ENCODE results near the gene NSD2.

Gene NSD2

DNA sequence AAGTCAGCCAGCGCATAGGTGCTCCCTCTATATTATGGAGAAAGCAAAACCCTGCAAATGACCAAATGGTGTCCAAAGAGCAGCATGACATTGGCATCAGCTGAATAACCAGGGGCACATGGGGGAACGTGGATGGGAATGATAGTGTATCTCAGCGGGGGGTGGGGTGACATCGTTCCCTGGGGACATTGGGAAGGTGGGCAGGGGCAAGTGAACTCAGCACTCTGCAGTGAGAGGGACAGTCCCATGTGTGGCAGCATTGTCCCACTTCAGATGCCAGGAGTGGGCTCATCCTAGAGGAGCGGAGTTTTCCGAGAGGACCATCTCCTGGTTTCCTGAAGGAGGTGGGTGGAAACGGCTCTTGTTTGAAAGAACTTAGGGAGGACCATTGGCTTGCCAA is 72.7 kb downstream of the NSD2 start:
- H3K4me3 ChIP-seq (ENCODE audit: low read depth, low read length) = no peak overlapping the region
- no peak overlapping the region for H4K12ac ChIP-seq (ENCODE audit: low read depth, low read length)
- H2BK120ac ChIP-seq (ENCODE audit: insufficient read depth, low read length, poor library complexity) = no peak overlapping the region
- H3K27me3 ChIP-seq (ENCODE audit: insufficient read depth, low read length) = no peaks in the 10 kb centered on the region
- H3K9ac ChIP-seq (ENCODE audit: low read length) = peak overlapping the region; percentile 27
- no peak overlapping the region for H4K8ac ChIP-seq (ENCODE audit: low read depth, low read length)
- H3K23ac ChIP-seq (ENCODE audit: low read length) = peak overlapping the region; percentile 30
- H3K79me1 ChIP-seq (ENCODE audit: low read length) = no peaks in the 10 kb centered on the region
- no peak overlapping the region for H2AK5ac ChIP-seq (ENCODE audit: low read length)
- no peak overlapping the region for H4K91ac ChIP-seq (ENCODE audit: low read depth, low read length)
- no peak overlapping the region for H3K27ac ChIP-seq (ENCODE audit: low read depth, low read length)
- H3K79me2 ChIP-seq (ENCODE audit: control insufficient read depth, insufficient read depth, low read length, poor library complexity) = no peaks in the 10 kb centered on the region
- H3K4ac ChIP-seq (ENCODE audit: low read depth, low read length) = no peak overlapping the region
- H3K36me3 ChIP-seq (ENCODE audit: control insufficient read depth in 1 of 2, insufficient read depth in 2 of 2, low read length in 2 of 2) = peaks cover 15 to 23% of the 10 kb centered on the region in 2 experiments
- H3K4me2 ChIP-seq (ENCODE audit: low read length) = no peak overlapping the region
- no peak overlapping the region for H3K14ac ChIP-seq (ENCODE audit: low read length)
- no peak overlapping the region for H2BK5ac ChIP-seq (ENCODE audit: low read depth, low read length, poor library complexity)
- no peak overlapping the region for H2BK12ac ChIP-seq (ENCODE audit: low read length)
- no peaks in the 10 kb centered on the region for H3K9me3 ChIP-seq (ENCODE audit: insufficient read depth, low read depth, low read length)
- no peak for DNase-seq
- H2AFZ ChIP-seq (ENCODE audit: insufficient read depth, low read length, poor library complexity) = no peak overlapping the region
- H3K4me1 ChIP-seq (ENCODE audit: control insufficient read depth in 1 of 2, insufficient read depth in 2 of 2, low read length in 2 of 2) = peaks cover 2% of the 10 kb centered on the region in 2 experiments
- no CpG with 5 or more reads among the region's 7 CpGs for WGBS (ENCODE audit: extremely low coverage, insufficient coverage, insufficient read length)
- no peak overlapping the region for H3K18ac ChIP-seq (ENCODE audit: low read length)

DNA sequence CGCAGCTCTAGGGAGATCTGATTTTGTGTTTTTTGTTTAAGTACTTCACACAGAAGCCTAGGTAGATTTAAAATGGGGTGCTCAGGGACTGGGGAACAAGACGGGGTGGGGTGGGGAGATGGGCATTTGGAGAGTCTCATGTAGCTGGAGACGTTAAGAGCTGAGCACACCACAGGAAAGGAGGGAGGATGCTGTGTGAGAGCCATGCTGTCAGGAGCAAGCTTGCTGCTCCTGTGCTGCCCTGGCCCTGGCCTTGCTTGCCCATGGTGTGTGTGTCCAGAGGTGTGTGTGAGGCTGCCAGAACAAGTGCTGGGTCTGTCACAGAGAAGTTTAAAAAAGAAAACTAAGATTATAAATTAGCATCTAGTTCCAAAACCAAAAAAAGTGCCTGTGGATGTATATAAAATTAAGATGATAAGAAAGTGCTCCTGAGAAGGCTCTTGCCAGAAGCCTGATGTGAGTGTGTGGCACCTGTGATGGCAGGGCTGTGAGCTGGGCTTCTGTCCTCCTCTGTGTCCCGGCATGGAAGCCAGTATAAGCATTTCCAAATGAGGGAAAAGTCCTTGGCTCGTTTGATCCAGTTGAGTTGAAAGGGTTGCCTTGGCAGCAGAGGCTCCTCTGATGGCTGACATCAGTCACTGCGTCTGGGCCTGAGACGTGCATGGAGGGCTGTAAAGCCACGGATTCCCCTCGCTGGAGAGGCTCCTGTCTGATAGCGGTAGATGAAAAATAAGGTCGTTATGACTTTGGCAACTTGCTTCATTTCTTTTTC is 74.1 kb downstream of the NSD2 start:
- Histone ChIP-seq H3K18ac (ENCODE audit: low read length) (no peak overlapping the region), H3K14ac (ENCODE audit: low read length) (no peak overlapping the region), H3K4me1 (ENCODE audit: control insufficient read depth in 1 of 2, insufficient read depth in 2 of 2, low read length in 2 of 2) (no peaks in the 10 kb centered on the region), H2AFZ (ENCODE audit: insufficient read depth, low read length, poor library complexity) (no peak overlapping the region), H3K23ac (ENCODE audit: low read length) (no peak overlapping the region), H3K36me3 (ENCODE audit: control insufficient read depth in 1 of 2, insufficient read depth in 2 of 2, low read length in 2 of 2) (peaks cover 16 to 19% of the 10 kb centered on the region in 2 experiments), H3K4ac (ENCODE audit: low read depth, low read length) (no peak overlapping the region), H3K9me3 (ENCODE audit: insufficient read depth, low read depth, low read length) (no peaks in the 10 kb centered on the region), H3K27ac (ENCODE audit: low read depth, low read length) (no peak overlapping the region), H2AK5ac (ENCODE audit: low read length) (no peak overlapping the region), H3K79me1 (ENCODE audit: low read length) (no peaks in the 10 kb centered on the region), H3K79me2 (ENCODE audit: control insufficient read depth, insufficient read depth, low read length, poor library complexity) (no peaks in the 10 kb centered on the region), H3K27me3 (ENCODE audit: insufficient read depth, low read length) (no peaks in the 10 kb centered on the region), H2BK5ac (ENCODE audit: low read depth, low read length, poor library complexity) (no peak overlapping the region), H3K4me3 (ENCODE audit: low read depth, low read length) (no peak overlapping the region), H2BK120ac (ENCODE audit: insufficient read depth, low read length, poor library complexity) (no peak overlapping the region), H3K9ac (ENCODE audit: low read length) (no peak overlapping the region), H4K12ac (ENCODE audit: low read depth, low read length) (no peak overlapping the region), H4K8ac (ENCODE audit: low read depth, low read length) (no peak overlapping the region), H4K91ac (ENCODE audit: low read depth, low read length) (no peak overlapping the region), H2BK12ac (ENCODE audit: low read length) (no peak overlapping the region), H3K4me2 (ENCODE audit: low read length) (no peak overlapping the region)
- WGBS (ENCODE audit: extremely low coverage, insufficient coverage, insufficient read length) = no CpG with 5 or more reads among the region's 11 CpGs
- DNase-seq = no peak

DNA sequence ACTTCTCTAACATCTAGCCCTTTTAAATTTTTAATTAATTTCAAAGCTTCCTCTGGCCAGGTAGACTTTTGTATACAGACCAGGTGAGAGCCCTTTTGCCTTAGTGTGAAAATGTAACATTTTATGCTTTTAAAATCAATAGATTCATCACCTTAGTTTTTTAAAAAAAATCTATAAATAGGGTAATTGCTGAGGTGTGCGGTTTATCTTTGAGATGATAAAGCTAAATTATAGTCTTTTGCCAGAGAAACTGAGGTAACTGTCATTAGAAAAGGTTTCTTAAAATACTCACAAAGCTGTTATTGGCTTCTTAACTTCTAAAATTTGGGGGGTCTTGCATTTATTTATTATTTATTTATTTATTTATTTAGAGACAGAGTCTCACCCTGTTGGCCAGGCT is 74.7 kb downstream of the NSD2 start:
- WGBS (ENCODE audit: extremely low coverage, insufficient coverage, insufficient read length) = no CpG with 5 or more reads among the region's 1 CpG
- Histone ChIP-seq H3K4me2 (ENCODE audit: low read length) (no peak overlapping the region), H3K18ac (ENCODE audit: low read length) (no peak overlapping the region), H3K4ac (ENCODE audit: low read depth, low read length) (no peak overlapping the region), H3K27me3 (ENCODE audit: insufficient read depth, low read length) (no peaks in the 10 kb centered on the region), H3K9ac (ENCODE audit: low read length) (no peak overlapping the region), H4K8ac (ENCODE audit: low read depth, low read length) (no peak overlapping the region), H4K91ac (ENCODE audit: low read depth, low read length) (no peak overlapping the region), H3K4me1 (ENCODE audit: control insufficient read depth in 1 of 2, insufficient read depth in 2 of 2, low read length in 2 of 2) (no peaks in the 10 kb centered on the region), H3K79me2 (ENCODE audit: control insufficient read depth, insufficient read depth, low read length, poor library complexity) (no peaks in the 10 kb centered on the region), H3K36me3 (ENCODE audit: control insufficient read depth in 1 of 2, insufficient read depth in 2 of 2, low read length in 2 of 2) (peaks cover 17 to 21% of the 10 kb centered on the region in 2 experiments), H2BK5ac (ENCODE audit: low read depth, low read length, poor library complexity) (no peak overlapping the region), H2BK12ac (ENCODE audit: low read length) (no peak overlapping the region), H4K12ac (ENCODE audit: low read depth, low read length) (no peak overlapping the region), H3K14ac (ENCODE audit: low read length) (no peak overlapping the region), H3K27ac (ENCODE audit: low read depth, low read length) (no peak overlapping the region), H3K4me3 (ENCODE audit: low read depth, low read length) (no peak overlapping the region), H3K23ac (ENCODE audit: low read length) (no peak overlapping the region), H3K79me1 (ENCODE audit: low read length) (no peaks in the 10 kb centered on the region), H2BK120ac (ENCODE audit: insufficient read depth, low read length, poor library complexity) (no peak overlapping the region), H2AK5ac (ENCODE audit: low read length) (no peak overlapping the region), H3K9me3 (ENCODE audit: insufficient read depth, low read depth, low read length) (no peaks in the 10 kb centered on the region), H2AFZ (ENCODE audit: insufficient read depth, low read length, poor library complexity) (no peak overlapping the region)
- no peak for DNase-seq

GRCh38 chr4:1948232-1948631 is 77.0 kb downstream of the NSD2 start:
- no peak for DNase-seq
- Histone ChIP-seq H3K79me2 (ENCODE audit: control insufficient read depth, insufficient read depth, low read length, poor library complexity) (no peaks in the 10 kb centered on the region), H3K27me3 (ENCODE audit: insufficient read depth, low read length) (no peaks in the 10 kb centered on the region), H3K79me1 (ENCODE audit: low read length) (no peaks in the 10 kb centered on the region), H4K91ac (ENCODE audit: low read depth, low read length) (no peak overlapping the region), H3K4ac (ENCODE audit: low read depth, low read length) (no peak overlapping the region), H3K4me1 (ENCODE audit: control insufficient read depth in 1 of 2, insufficient read depth in 2 of 2, low read length in 2 of 2) (no peaks in the 10 kb centered on the region), H4K12ac (ENCODE audit: low read depth, low read length) (no peak overlapping the region), H3K9ac (ENCODE audit: low read length) (no peak overlapping the region), H4K8ac (ENCODE audit: low read depth, low read length) (no peak overlapping the region), H3K9me3 (ENCODE audit: insufficient read depth, low read depth, low read length) (no peaks in the 10 kb centered on the region), H3K36me3 (ENCODE audit: control insufficient read depth in 1 of 2, insufficient read depth in 2 of 2, low read length in 2 of 2) (peaks cover 30 to 36% of the 10 kb centered on the region in 2 experiments), H2AFZ (ENCODE audit: insufficient read depth, low read length, poor library complexity) (no peak overlapping the region), H3K4me3 (ENCODE audit: low read depth, low read length) (no peak overlapping the region), H3K27ac (ENCODE audit: low read depth, low read length) (no peak overlapping the region), H3K18ac (ENCODE audit: low read length) (no peak overlapping the region), H3K4me2 (ENCODE audit: low read length) (no peak overlapping the region), H2AK5ac (ENCODE audit: low read length) (no peak overlapping the region), H3K23ac (ENCODE audit: low read length) (no peak overlapping the region), H2BK12ac (ENCODE audit: low read length) (no peak overlapping the region), H2BK120ac (ENCODE audit: insufficient read depth, low read length, poor library complexity) (no peak overlapping the region), H3K14ac (ENCODE audit: low read length) (no peak overlapping the region), H2BK5ac (ENCODE audit: low read depth, low read length, poor library complexity) (no peak overlapping the region)
- WGBS (ENCODE audit: extremely low coverage, insufficient coverage, insufficient read length) = no CpG with 5 or more reads among the region's 16 CpGs
